Neural progenitor cell (in vitro differentiated cells): Measurements from ENCODE around the gene MIEF1. TPM values are rescaled to one million over a fixed set of nuclear protein-coding genes. Genes with fewer than 3 reads are reported as not detected.

Experiments used
- DNase-seq: peaks from one replicate; pipeline ENCODE4 v3.0.0-alpha.2; 2016; ENCODE audit warnings: low spot score
- H2AFZ ChIP-seq: fragments of 200-600 bp; sonication (generic); replicated peaks from 2 replicates; pipeline ENCODE4 v1.6.1; 2016; ENCODE audit warnings: antibody characterized with exemption
- H3F3A ChIP-seq: fragments of 200-600 bp; sonication (generic); 2 replicates; pipeline ENCODE4 v1.6.1; 2016; ENCODE audit warnings: antibody characterized with exemption, low read depth
- H3K27ac ChIP-seq: fragments of 200-600 bp; sonication (generic); 2 replicates; pipeline ENCODE4 v1.5.1; 2016; ENCODE audit warnings: mild to moderate bottlenecking
- H3K27me3 ChIP-seq: fragments of 200-600 bp; sonication (generic); 2 replicates; pipeline ENCODE4 v1.6.1; 2016; ENCODE audit warnings: mild to moderate bottlenecking, moderate library complexity
- H3K36me3 ChIP-seq: fragments of 200-600 bp; sonication (generic); 2 replicates; pipeline ENCODE4 v1.5.1; 2016
- H3K4me1 ChIP-seq: fragments of 200-600 bp; sonication (generic); 2 replicates; pipeline ENCODE4 v1.6.1; 2016; ENCODE audit warnings: mixed run types
- H3K4me2 ChIP-seq: fragments of 200-600 bp; sonication (generic); 2 replicates; pipeline ENCODE4 v1.6.1; 2016
- H3K4me3 ChIP-seq: fragments of 200-600 bp; sonication (generic); 2 replicates; pipeline ENCODE4 v1.5.1; 2016
- H3K79me2 ChIP-seq: fragments of 200-600 bp; sonication (generic); 2 replicates; pipeline ENCODE4 v1.6.1; 2016; ENCODE audit warnings: low read depth
- H3K9ac ChIP-seq: fragments of 200-600 bp; sonication (generic); 2 replicates; pipeline ENCODE4 v1.6.1; 2016
- H3K9me3 ChIP-seq: fragments of 200-600 bp; sonication (generic); 2 replicates; pipeline ENCODE4 v1.5.1; 2016; ENCODE audit warnings: low read depth
- H4K20me1 ChIP-seq: fragments of 200-600 bp; sonication (generic); 2 replicates; pipeline ENCODE4 v1.6.1; 2016; ENCODE audit warnings: low read depth
- H3K27ac Mint-ChIP-seq: 3 replicates; pipeline ENCODE4 v1.8.0; 2021; ENCODE audit warnings: mixed read lengths
- H3K27me3 Mint-ChIP-seq: 2 replicates; pipeline ENCODE4 v1.8.0; 2022; ENCODE audit warnings: low read depth, mild to moderate bottlenecking, inconsistent platforms, moderate library complexity, mixed read lengths; ENCODE audit not compliant: insufficient read depth
- H3K36me3 Mint-ChIP-seq: 3 replicates; pipeline ENCODE4 v1.8.0; 2021; ENCODE audit warnings: mixed read lengths
- H3K4me1 Mint-ChIP-seq: 3 replicates; pipeline ENCODE4 v1.8.0; 2021; ENCODE audit warnings: mixed read lengths
- H3K4me3 Mint-ChIP-seq: 3 replicates; pipeline ENCODE4 v1.8.0; 2021; ENCODE audit warnings: mild to moderate bottlenecking, moderate library complexity, mixed read lengths
- H3K9me3 Mint-ChIP-seq: 3 replicates; pipeline ENCODE4 v1.8.0; 2020; ENCODE audit warnings: mixed read lengths
- CTCF ChIP-seq: fragments of 200-600 bp; sonication (generic); IDR thresholded peaks from 2 replicates; pipeline ENCODE4 v1.5.1; 2017; ENCODE audit warnings: antibody characterized with exemption, mild to moderate bottlenecking
- EZH2 ChIP-seq: fragments of 200-600 bp; sonication (generic); IDR thresholded peaks from 2 replicates; pipeline ENCODE4 v1.6.1; 2017; ENCODE audit warnings: antibody characterized with exemption, mild to moderate bottlenecking, moderate library complexity
- EZH2phosphoT487 ChIP-seq: fragments of 200-600 bp; sonication (generic); IDR thresholded peaks from 2 replicates; pipeline ENCODE4 v1.6.1; 2017; ENCODE audit warnings: antibody characterized with exemption
- total RNA-seq: library from RNA; depleted of rRNA; stranded (reverse); fragments of >200 nt; gene quantifications from 2 replicates; pipeline ENCODE4 v1.2.3, GENCODE V29; 2015; ENCODE audit warnings: low replicate concordance

MIEF1 gene
- total RNA-seq, 1 donor from 2014 or later = 22.0 TPM

DNA sequence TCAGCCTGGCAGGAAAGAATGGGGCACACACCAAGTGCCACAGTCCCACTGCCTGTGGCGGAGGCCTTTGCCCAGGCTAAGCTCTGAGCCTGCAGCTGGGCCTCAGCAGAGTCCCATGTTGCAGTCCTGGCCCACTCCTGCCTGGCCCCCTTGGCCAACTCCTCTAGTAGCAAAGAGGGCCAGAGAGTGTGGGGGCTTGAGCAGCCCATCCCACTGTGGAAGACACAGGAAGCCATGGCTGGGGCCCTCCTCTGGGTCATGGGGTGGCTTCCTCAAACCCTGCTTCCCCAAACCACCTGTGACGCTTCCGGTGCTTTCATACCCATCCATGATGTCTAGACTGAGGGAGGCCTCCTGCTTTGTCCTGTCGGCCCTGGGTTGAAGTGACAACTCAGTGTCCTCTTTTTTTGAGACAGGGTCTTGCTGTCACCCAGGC lies 24.7 kb downstream of the MIEF1 start:
- peaks cover 22% of the 10 kb centered on the region for H3K36me3 Mint-ChIP-seq
- no peaks in the 10 kb centered on the region for H3K9me3 Mint-ChIP-seq

GRCh38 chr22:39527481-39527961 lies 25.4 kb downstream of the MIEF1 start:
- Histone ChIP-seq H2AFZ (no peak overlapping the region), H3K4me2 (no peak overlapping the region), H3K27me3 (no peaks in the 10 kb centered on the region), H3K9ac (no peak overlapping the region), H3F3A (peaks cover 80% of the 10 kb centered on the region), H3K4me3 (no peak overlapping the region), H3K79me2 (peaks cover 50% of the 10 kb centered on the region), H3K27ac (no peak overlapping the region), H4K20me1 (peaks cover 85% of the 10 kb centered on the region), H3K4me1 (peaks cover 15% of the 10 kb centered on the region), H3K36me3 (no peaks in the 10 kb centered on the region), H3K9me3 (no peaks in the 10 kb centered on the region)
- Mint-ChIP-seq H3K9me3 (no peaks in the 10 kb centered on the region), H3K36me3 (peaks cover 14% of the 10 kb centered on the region), H3K4me1 (peaks cover 65% of the 10 kb centered on the region), H3K27me3 (peaks cover 10% of the 10 kb centered on the region), H3K4me3 (peak overlapping the region; percentile 14), H3K27ac (peak overlapping the region; percentile 53)
- TF ChIP-seq EZH2phosphoT487 (no peak), CTCF (no peak), EZH2 (no peak)
- DNase-seq = no peak

More for the DNA sequence above, 24.7 kb downstream of the MIEF1 start:
- Histone ChIP-seq H3K27me3 (no peaks in the 10 kb centered on the region), H3K4me1 (peaks cover 20% of the 10 kb centered on the region), H3K27ac (no peak overlapping the region), H3K4me3 (no peak overlapping the region), H4K20me1 (peaks cover 93% of the 10 kb centered on the region), H3K4me2 (no peak overlapping the region), H3F3A (peaks cover 87% of the 10 kb centered on the region), H3K9ac (no peak overlapping the region), H3K9me3 (no peaks in the 10 kb centered on the region), H2AFZ (no peak overlapping the region), H3K36me3 (peaks cover 2% of the 10 kb centered on the region), H3K79me2 (peaks cover 52% of the 10 kb centered on the region)
- peaks cover 69% of the 10 kb centered on the region for H3K4me1 Mint-ChIP-seq
- peak overlapping the region; percentile 13 for H3K4me3 Mint-ChIP-seq
- TF ChIP-seq EZH2phosphoT487 (no peak), EZH2 (no peak)
- H3K27me3 Mint-ChIP-seq = peaks cover 10% of the 10 kb centered on the region
- peak; percentile 25 for DNase-seq
- no peak overlapping the region for H3K27ac Mint-ChIP-seq

DNA sequence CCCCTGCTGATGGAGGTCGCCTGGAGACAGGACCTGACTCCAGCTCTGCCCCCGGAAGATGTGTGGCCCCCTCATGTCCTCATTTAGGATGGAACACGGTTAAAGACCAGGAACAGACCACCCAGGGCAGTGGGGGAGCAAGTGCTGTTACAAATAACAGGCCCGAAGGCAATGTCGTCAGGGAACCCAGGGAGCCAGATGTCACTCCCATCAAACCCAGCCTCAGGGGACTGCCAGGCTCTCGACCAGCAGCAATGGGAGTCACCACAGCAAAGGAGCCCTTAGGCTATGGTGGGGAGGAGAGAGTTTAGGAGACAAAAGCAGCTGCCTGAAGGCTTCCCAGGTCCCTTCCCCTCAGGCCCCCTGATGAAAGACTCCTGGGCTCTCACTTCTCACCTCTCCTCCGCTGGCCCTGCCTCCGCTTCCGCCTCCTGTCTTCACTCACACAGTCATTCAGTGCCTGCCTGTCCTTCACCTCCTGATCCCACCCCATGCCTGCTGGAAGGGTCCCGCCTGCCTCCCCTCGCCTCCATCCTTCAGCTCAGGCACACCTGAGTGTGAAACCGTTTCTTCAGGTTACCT lies 26.1 kb downstream of the MIEF1 start:
- TF ChIP-seq EZH2 (no peak), EZH2phosphoT487 (no peak), CTCF (no peak)
- Histone ChIP-seq H3K36me3 (no peaks in the 10 kb centered on the region), H3K4me3 (no peak overlapping the region), H4K20me1 (peaks cover 79% of the 10 kb centered on the region), H3F3A (peaks cover 76% of the 10 kb centered on the region), H3K79me2 (peaks cover 44% of the 10 kb centered on the region), H3K4me2 (no peak overlapping the region), H3K27ac (no peak overlapping the region), H3K27me3 (no peaks in the 10 kb centered on the region), H2AFZ (no peak overlapping the region), H3K9me3 (no peaks in the 10 kb centered on the region), H3K4me1 (peaks cover 10% of the 10 kb centered on the region), H3K9ac (no peak overlapping the region)
- H3K27ac Mint-ChIP-seq = peak overlapping the region; percentile 53
- peaks cover 59% of the 10 kb centered on the region for H3K4me1 Mint-ChIP-seq
- H3K36me3 Mint-ChIP-seq = peaks cover 8% of the 10 kb centered on the region
- peak overlapping the region; percentile 66 for H3K4me3 Mint-ChIP-seq
- H3K27me3 Mint-ChIP-seq = peaks cover 6% of the 10 kb centered on the region
- H3K9me3 Mint-ChIP-seq = no peaks in the 10 kb centered on the region
- no peak for DNase-seq
